CD4-positive, alpha-beta memory T cell (primary cell): Measurements from ENCODE around the gene SOX18. TPM values are rescaled to one million over a fixed set of nuclear protein-coding genes. Genes with fewer than 3 reads are reported as not detected.

Source experiments
- CTCF ChIA-PET: fragments of 350-600 bp; sonication (Branson Sonifier 250); formaldehyde crosslinking; loops from one replicate; lab custom pipeline; 2021; ENCODE audit warnings: inconsistent platforms; ENCODE audit not compliant: partially characterized antibody; lab: Charles Lee
- POLR2A ChIA-PET: fragments of 350-600 bp; sonication (Branson Sonifier 250); formaldehyde crosslinking; loops from one replicate; lab custom pipeline; 2021; ENCODE audit not compliant: partially characterized antibody; lab: Charles Lee
- DNase-seq, 5 donors: peaks; one replicate each; pipeline versions ENCODE4 v3.0.0 to v3.0.0-alpha.2; 2020 to 2022; ENCODE audit warnings: mixed read lengths in 1 of 5
- H3K27ac ChIP-seq: one replicate; pipeline ENCODE4 v1.7.0; 2013; ENCODE audit warnings: low read depth, low read length
- H3K27me3 ChIP-seq: 2 replicates; pipeline ENCODE4 v1.7.0; 2013; ENCODE audit warnings: mild to moderate bottlenecking, low read length, moderate library complexity; ENCODE audit not compliant: insufficient read depth
- H3K36me3 ChIP-seq: 2 replicates; pipeline ENCODE4 v1.7.0; 2013; ENCODE audit warnings: mild to moderate bottlenecking, low read length, moderate library complexity; ENCODE audit not compliant: insufficient read depth
- H3K4me1 ChIP-seq: 2 replicates; pipeline ENCODE4 v1.7.0; 2013; ENCODE audit warnings: mild to moderate bottlenecking, low read length, moderate library complexity; ENCODE audit not compliant: insufficient read depth
- H3K4me3 ChIP-seq, 2 donors: one replicate each; pipeline ENCODE4 v1.7.0; 2013; ENCODE audit warnings: low read length in 2 of 2, mild to moderate bottlenecking in 1 of 2
- H3K9me3 ChIP-seq, 2 donors: one replicate each; pipeline ENCODE4 v1.7.0; 2013; ENCODE audit warnings: low read length in 2 of 2, control low read depth in 1 of 2; ENCODE audit not compliant: control insufficient read depth in 1 of 2
- H3K27ac Mint-ChIP-seq, 7 donors: one replicate each; pipeline ENCODE4 v1.8.0; 2020 to 2021; ENCODE audit warnings: mixed read lengths in 7 of 7, mild to moderate bottlenecking in 6 of 7, inconsistent platforms in 3 of 7, moderate library complexity in 3 of 7
- H3K27me3 Mint-ChIP-seq, 2 donors: one replicate each; pipeline ENCODE4 v1.8.0; 2020 to 2021; ENCODE audit warnings: mixed read lengths in 2 of 2
- H3K36me3 Mint-ChIP-seq, 2 donors: one replicate each; pipeline ENCODE4 v1.8.0; 2020 to 2021; ENCODE audit warnings: mixed read lengths in 2 of 2, inconsistent platforms in 1 of 2, mild to moderate bottlenecking in 1 of 2
- H3K4me1 Mint-ChIP-seq, 4 donors: one replicate each; pipeline ENCODE4 v1.8.0; 2020 to 2021; ENCODE audit warnings: mixed read lengths in 4 of 4, mild to moderate bottlenecking in 1 of 4
- H3K4me3 Mint-ChIP-seq, 8 donors: one replicate each; pipeline ENCODE4 v1.8.0; 2020 to 2021; ENCODE audit warnings: mixed read lengths in 8 of 8, mild to moderate bottlenecking in 7 of 8, moderate library complexity in 6 of 8, inconsistent platforms in 3 of 8
- H3K9me3 Mint-ChIP-seq, 8 donors: one replicate each; pipeline ENCODE4 v1.8.0; 2020 to 2021; ENCODE audit warnings: mixed read lengths in 8 of 8, mild to moderate bottlenecking in 5 of 8, inconsistent platforms in 3 of 8, moderate library complexity in 1 of 8
- intact Hi-C: fragments of 100-400 bp; cut with micrococcal nuclease; formaldehyde crosslinking; loops from one replicate; pipeline ENCODE4 v1.15.1; 2023
- microRNA-seq: library from miRNA; unstranded; fragments of <30 nt; microRNA quantifications from one replicate; pipeline ENCODE4 v1.2.0, GENCODE V29; 2021; ENCODE audit warnings: borderline replicate concordance, borderline number of aligned reads, borderline microRNAs expressed, mixed read lengths
- polyA plus RNA-seq, 2 donors: library from polyadenylated mRNA; unstranded; fragments of 300-500 nt; fragmentation: Illumina TruSeq; gene quantifications; one replicate each; pipeline ENCODE4 v1.2.3, GENCODE V29; 2021
- total RNA-seq, 2 experiments: library from RNA; stranded (reverse); gene quantifications; one replicate each; pipeline ENCODE4 v1.2.3, GENCODE V29; 2021

SOX18 gene
- total and polyA plus RNA-seq, 4 experiments from 2014 or later: not detected

DNA sequence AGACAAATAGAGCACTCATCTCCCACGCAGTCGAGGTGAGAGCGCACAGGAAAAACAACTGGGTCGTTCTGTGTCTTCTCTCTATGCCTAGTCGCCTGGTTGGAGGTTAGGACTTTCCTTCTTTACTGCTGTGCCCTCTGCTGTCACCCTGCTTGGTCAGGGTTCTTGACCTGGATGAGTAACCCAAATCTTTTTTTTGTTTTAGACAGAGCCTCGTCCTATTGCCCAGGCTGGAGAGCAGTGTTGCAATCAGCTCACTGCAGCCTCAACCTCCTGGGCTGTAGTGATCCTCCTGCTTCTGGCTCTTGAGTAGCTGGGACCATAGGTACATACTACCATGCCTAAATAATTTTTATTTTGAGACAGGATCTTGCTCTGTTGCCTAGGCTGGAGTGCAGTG, 44.0 kb downstream of the SOX18 start:
- CTCF ChIA-PET: no interaction called here
- H3K36me3 ChIP-seq: peaks cover 68% of the 10 kb centered on the region
- no peaks in the 10 kb centered on the region for H3K27me3 Mint-ChIP-seq
- POLR2A ChIA-PET: no interaction called here
- peaks cover 57 to 58% of the 10 kb centered on the region in 2 donors for H3K36me3 Mint-ChIP-seq
- peaks cover 0 to 8% of the 10 kb centered on the region in 2 donors for H3K9me3 ChIP-seq
- peaks cover 4 to 26% (median 14%) of the 10 kb centered on the region in 4 donors for H3K4me1 Mint-ChIP-seq
- no peak overlapping the region for H3K4me3 ChIP-seq
- peaks cover 10% of the 10 kb centered on the region for H3K4me1 ChIP-seq
- peak overlapping the region in 1 of 7 donors; percentile 17 for H3K27ac Mint-ChIP-seq
- intact Hi-C loops: no loop called here
- H3K27ac ChIP-seq: no peak overlapping the region
- H3K27me3 ChIP-seq: no peaks in the 10 kb centered on the region
- H3K4me3 Mint-ChIP-seq: no peak overlapping the region
- H3K9me3 Mint-ChIP-seq: peaks cover 0 to 26% (median 19%) of the 10 kb centered on the region in 8 donors
- no peak for DNase-seq

DNA sequence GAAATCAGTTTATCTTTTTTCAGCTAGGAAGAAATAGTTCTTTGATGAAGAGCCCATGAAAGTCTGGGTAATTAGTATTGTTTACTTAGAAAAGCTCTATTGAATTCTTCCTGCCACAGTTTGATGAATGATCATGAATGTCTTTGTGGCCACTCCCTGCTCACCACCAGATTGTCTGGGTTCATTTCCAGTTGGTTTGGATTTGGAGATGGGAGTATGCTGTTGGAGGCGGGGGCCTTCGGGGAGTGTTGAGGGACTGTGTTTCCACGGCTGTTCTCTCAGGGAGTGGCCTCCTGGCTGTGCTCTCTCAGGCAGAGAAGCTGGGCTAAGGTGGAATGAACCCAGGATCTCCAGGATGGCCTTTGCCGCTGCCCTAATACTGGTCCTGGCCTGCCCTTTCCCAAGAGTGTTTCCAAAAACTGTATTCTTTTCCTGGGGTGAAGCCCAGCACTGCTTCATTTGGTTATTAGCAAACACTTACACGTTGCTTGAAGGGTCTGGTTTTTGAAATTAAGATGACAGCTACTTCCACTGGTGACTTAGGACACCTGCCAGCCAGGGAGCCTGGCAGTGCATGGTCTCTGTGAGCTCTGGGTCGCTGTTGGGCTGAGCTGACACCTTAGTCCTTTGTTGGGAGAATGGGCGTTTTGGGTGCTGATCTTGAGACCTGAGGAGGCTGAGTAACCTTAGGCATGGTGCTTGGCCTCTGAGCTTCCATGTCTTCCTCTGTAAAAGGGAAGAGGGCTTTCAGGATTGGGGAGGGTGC, 45.3 kb downstream of the SOX18 start:
- Histone ChIP-seq H3K27me3 (no peaks in the 10 kb centered on the region), H3K36me3 (peaks cover 74% of the 10 kb centered on the region), H3K27ac (no peak overlapping the region), H3K4me3 (no peak overlapping the region), H3K4me1 (no peaks in the 10 kb centered on the region), H3K9me3 (peaks cover 0 to 8% of the 10 kb centered on the region in 2 donors)
- Mint-ChIP-seq H3K36me3 (peaks cover 52 to 56% of the 10 kb centered on the region in 2 donors), H3K27ac (no peak overlapping the region), H3K4me1 (peaks cover 1 to 15% (median 8%) of the 10 kb centered on the region in 4 donors), H3K9me3 (peaks cover 0 to 15% (median 11%) of the 10 kb centered on the region in 8 donors), H3K4me3 (no peak overlapping the region), H3K27me3 (no peaks in the 10 kb centered on the region)
- POLR2A ChIA-PET: interaction anchor here (0.6 to 1.8 kb wide), 2 partner anchors 34 to 282 kb away, joined by 4 to 6 read pairs; no protein-coding TSS in a partner anchor
- no peak for DNase-seq
- intact Hi-C loops: no loop called here
- CTCF ChIA-PET: interaction anchor here (2.2 kb wide), 1 partner anchor 35 kb away, joined by 8 read pairs; no protein-coding TSS in a partner anchor

DNA sequence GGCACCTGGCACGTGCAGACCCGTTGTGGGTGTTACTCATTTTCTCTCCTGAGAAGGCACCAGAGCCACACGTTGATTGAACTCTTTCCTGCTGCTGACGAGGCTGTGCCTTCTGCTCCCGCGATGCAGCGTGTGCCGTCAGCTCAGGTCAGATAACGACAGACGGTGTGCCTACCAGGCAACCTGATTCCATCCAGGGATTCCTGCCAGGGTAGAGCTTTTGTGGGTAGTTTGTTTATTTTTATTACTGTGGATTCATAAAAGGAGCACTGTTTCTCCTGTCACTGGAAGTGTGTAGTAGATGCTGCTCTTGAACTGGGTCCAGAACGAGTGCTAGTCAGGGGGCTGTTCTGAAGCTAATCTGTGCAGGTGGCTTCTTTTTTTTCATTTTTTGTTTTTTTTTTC, 47.8 kb downstream of the SOX18 start:
- Mint-ChIP-seq H3K36me3 (peaks cover 40 to 53% of the 10 kb centered on the region in 2 donors), H3K4me1 (peaks cover 0 to 13% (median 5%) of the 10 kb centered on the region in 4 donors), H3K4me3 (peak overlapping the region in 1 of 8 donors; percentile 7), H3K9me3 (no peaks in the 10 kb centered on the region), H3K27me3 (no peaks in the 10 kb centered on the region), H3K27ac (no peak overlapping the region)
- peaks cover 73% of the 10 kb centered on the region for H3K36me3 ChIP-seq
- intact Hi-C loops: no loop called here
- H3K27me3 ChIP-seq: no peaks in the 10 kb centered on the region
- ChIA-PET CTCF (interaction anchor here (0.7 to 1.0 kb wide), 2 partner anchors 24 to 36 kb away, joined by 3 to 4 read pairs; no protein-coding TSS in a partner anchor), POLR2A (interaction anchor here (0.8 kb wide), 1 partner anchor 19 kb away, joined by 3 read pairs; no protein-coding TSS in a partner anchor)
- H3K4me1 ChIP-seq: no peaks in the 10 kb centered on the region
- no peaks in the 10 kb centered on the region for H3K9me3 ChIP-seq
- no peak for DNase-seq
- no peak overlapping the region for H3K4me3 ChIP-seq
- H3K27ac ChIP-seq: no peak overlapping the region

DNA sequence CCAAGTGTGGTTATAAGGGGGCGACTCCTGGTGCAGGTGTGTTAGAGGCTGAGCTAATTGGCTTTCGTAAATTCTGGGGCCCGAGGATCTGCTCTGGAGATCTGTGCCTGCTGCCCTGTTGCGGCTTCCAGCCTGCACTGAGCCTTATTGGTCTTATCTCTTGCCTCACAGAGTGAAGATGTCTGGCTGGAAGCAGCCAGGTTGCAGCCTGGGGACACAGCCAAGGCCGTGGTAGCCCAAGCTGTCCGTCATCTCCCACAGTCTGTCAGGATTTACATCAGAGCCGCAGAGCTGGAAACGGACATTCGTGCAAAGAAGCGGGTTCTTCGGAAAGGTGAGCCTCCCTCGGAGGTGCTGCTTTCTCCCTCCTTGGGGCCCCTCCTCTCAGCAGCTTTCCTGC, 48.5 kb downstream of the SOX18 start:
- H3K9me3 Mint-ChIP-seq: no peaks in the 10 kb centered on the region
- CTCF ChIA-PET: interaction anchor here (1.0 kb wide), 1 partner anchor 37 kb away, joined by 3 read pairs; no protein-coding TSS in a partner anchor
- no peaks in the 10 kb centered on the region for H3K27me3 ChIP-seq
- no peak overlapping the region for H3K27ac Mint-ChIP-seq
- H3K36me3 ChIP-seq: peaks cover 75% of the 10 kb centered on the region
- intact Hi-C loops: no loop called here
- no peak overlapping the region for H3K4me3 ChIP-seq
- no peaks in the 10 kb centered on the region for H3K4me1 ChIP-seq
- H3K4me1 Mint-ChIP-seq: peaks cover 0 to 11% (median 5%) of the 10 kb centered on the region in 4 donors
- no peak overlapping the region for H3K4me3 Mint-ChIP-seq
- H3K36me3 Mint-ChIP-seq: peaks cover 36 to 55% of the 10 kb centered on the region in 2 donors
- H3K9me3 ChIP-seq: no peaks in the 10 kb centered on the region
- no peaks in the 10 kb centered on the region for H3K27me3 Mint-ChIP-seq
- POLR2A ChIA-PET: no interaction called here
- H3K27ac ChIP-seq: no peak overlapping the region
- DNase-seq: no peak

Small RNAs within 50 kb of the gene (microRNA-seq; reads per million reads assigned to microRNA genes)
- not detected for gene MIR6813

Other genes with a start within 250 kb of the SOX18 start
- under 1 TPM; 0.28 to 0.87 TPM for gene ZBTB46, start 218.4 kb downstream of the SOX18 start, total RNA-seq
- gene ZBTB46, start 218.4 kb downstream of the SOX18 start, polyA plus RNA-seq: under 1 TPM in 1 of 2 donors, not detected in 1; 0.09 TPM
- gene ABHD16B, start 188.1 kb downstream of the SOX18 start, total RNA-seq: not detected
- gene ABHD16B, start 188.1 kb downstream of the SOX18 start, polyA plus RNA-seq: not detected
- gene TPD52L2, start 184.4 kb downstream of the SOX18 start, total RNA-seq: 10 to 100 TPM; 44.4 to 44.9 TPM
- gene TPD52L2, start 184.4 kb downstream of the SOX18 start, polyA plus RNA-seq: 10 to 100 TPM; 66.4 to 76.1 TPM
- 10 to 100 TPM; 53.3 to 54.4 TPM for gene DNAJC5, start 154.5 kb downstream of the SOX18 start, total RNA-seq
- 1 to 10 TPM; 4.9 to 9.2 TPM for gene DNAJC5, start 154.5 kb downstream of the SOX18 start, polyA plus RNA-seq
- gene UCKL1, start 93.2 kb downstream of the SOX18 start, total RNA-seq: 10 to 100 TPM; 53.7 to 55.1 TPM
- gene UCKL1, start 93.2 kb downstream of the SOX18 start, polyA plus RNA-seq: 10 to 100 TPM; 26.2 to 31.8 TPM
- 10 to 100 TPM; 20.7 to 22.0 TPM for gene ZNF512B, start 79.7 kb downstream of the SOX18 start, total RNA-seq
- 1 to 10 TPM in 1 of 2 donors, under 1 TPM in 1; 0.20 to 1.7 TPM for gene ZNF512B, start 79.7 kb downstream of the SOX18 start, polyA plus RNA-seq
- 1 to 10 TPM; 7.4 to 7.5 TPM for gene SAMD10, start 70.0 kb downstream of the SOX18 start, total RNA-seq
- 10 to 100 TPM in 1 of 2 donors, 1 to 10 TPM in 1; 9.7 to 13.0 TPM for gene SAMD10, start 70.0 kb downstream of the SOX18 start, polyA plus RNA-seq
- 10 to 100 TPM; 86.4 to 88.7 TPM for gene PRPF6, start 68.5 kb downstream of the SOX18 start, total RNA-seq
- 100 to 1,000 TPM in 1 of 2 donors, 10 to 100 TPM in 1; 63.8 to 101 TPM for gene PRPF6, start 68.5 kb downstream of the SOX18 start, polyA plus RNA-seq
- gene C20orf204, start 13.5 kb downstream of the SOX18 start, total RNA-seq: 1 to 10 TPM; 3.7 to 4.1 TPM
- gene C20orf204, start 13.5 kb downstream of the SOX18 start, polyA plus RNA-seq: under 1 TPM in 1 of 2 donors, not detected in 1; 0.22 TPM
- 10 to 100 TPM; 43.3 to 45.9 TPM for gene TCEA2, start 13.6 kb upstream of the SOX18 start, total RNA-seq
- gene TCEA2, start 13.6 kb upstream of the SOX18 start, polyA plus RNA-seq: 10 to 100 TPM; 24.6 to 27.9 TPM
- gene RGS19, start 29.9 kb upstream of the SOX18 start, total RNA-seq: 10 to 100 TPM; 35.0 to 35.6 TPM
- gene RGS19, start 29.9 kb upstream of the SOX18 start, polyA plus RNA-seq: 100 to 1,000 TPM; 112 to 116 TPM
- gene OPRL1, start 30.4 kb upstream of the SOX18 start, total RNA-seq: 1 to 10 TPM in 1 of 2 experiments, under 1 TPM in 1; 0.87 to 1.1 TPM
- 1 to 10 TPM in 1 of 2 donors, under 1 TPM in 1; 0.68 to 1.1 TPM for gene OPRL1, start 30.4 kb upstream of the SOX18 start, polyA plus RNA-seq
- gene LKAAEAR1, start 34.8 kb upstream of the SOX18 start, total RNA-seq: under 1 TPM in 1 of 2 experiments, not detected in 1; 0.39 TPM
- under 1 TPM; 0.30 to 0.63 TPM for gene LKAAEAR1, start 34.8 kb upstream of the SOX18 start, polyA plus RNA-seq
- not detected for gene NPBWR2, start 57.9 kb upstream of the SOX18 start, total RNA-seq
- not detected for gene NPBWR2, start 57.9 kb upstream of the SOX18 start, polyA plus RNA-seq
- gene MYT1, start 114.8 kb upstream of the SOX18 start, total RNA-seq: not detected
- gene MYT1, start 114.8 kb upstream of the SOX18 start, polyA plus RNA-seq: not detected
- gene PCMTD2, start 206.1 kb upstream of the SOX18 start, total RNA-seq: 100 to 1,000 TPM; 187 to 196 TPM
- gene PCMTD2, start 206.1 kb upstream of the SOX18 start, polyA plus RNA-seq: 100 to 1,000 TPM in 1 of 2 donors, 10 to 100 TPM in 1; 52.5 to 111 TPM